H9 (cell line): ENCODE results near the gene SECISBP2. TPM values are rescaled to one million over a fixed set of nuclear protein-coding genes. Genes with fewer than 3 reads are reported as not detected.

Experiments
- DNase-seq: peaks from one replicate; pipeline ENCODE4 v3.0.0-alpha.2; 2017
- H2AFZ ChIP-seq: one replicate; pipeline ENCODE4 v1.6.1; 2013; ENCODE audit warnings: mild to moderate bottlenecking, low read length, control low read depth, moderate library complexity
- H2AK5ac ChIP-seq: 2 replicates; pipeline ENCODE4 v1.6.1; 2013; ENCODE audit warnings: low read length, control low read depth, mixed read lengths; ENCODE audit not compliant: insufficient read length
- H2BK120ac ChIP-seq: one replicate; pipeline ENCODE4 v1.6.1; 2013; ENCODE audit warnings: low read depth, mild to moderate bottlenecking, low read length, control low read depth, inconsistent platforms; ENCODE audit not compliant: poor library complexity, severe bottlenecking
- H2BK12ac ChIP-seq: 2 replicates; pipeline ENCODE4 v1.6.1; 2013; ENCODE audit warnings: low read length, control low read depth, mixed read lengths, low read depth; ENCODE audit not compliant: insufficient read length
- H2BK15ac ChIP-seq: 2 replicates; pipeline ENCODE4 v1.6.1; 2013; ENCODE audit warnings: low read depth, low read length, control low read depth
- H2BK20ac ChIP-seq: one replicate; pipeline ENCODE4 v1.6.1; 2013; ENCODE audit warnings: low read depth, mild to moderate bottlenecking, low read length, control low read depth, inconsistent platforms; ENCODE audit not compliant: poor library complexity, severe bottlenecking
- H2BK5ac ChIP-seq: 2 replicates; pipeline ENCODE4 v1.6.1; 2013; ENCODE audit warnings: low read length, control low read depth, mixed read lengths; ENCODE audit not compliant: insufficient read length
- H3K14ac ChIP-seq: 2 replicates; pipeline ENCODE4 v1.6.1; 2013; ENCODE audit warnings: low read length, control low read depth; ENCODE audit not compliant: insufficient read depth
- H3K18ac ChIP-seq: 2 replicates; pipeline ENCODE4 v1.6.1; 2013; ENCODE audit warnings: low read depth, mild to moderate bottlenecking, mixed read lengths, low read length, control low read depth; ENCODE audit not compliant: insufficient read length
- H3K23ac ChIP-seq: 2 replicates; pipeline ENCODE4 v1.6.1; 2013; ENCODE audit warnings: low read length, control low read depth, mixed read lengths, low read depth; ENCODE audit not compliant: insufficient read length
- H3K23me2 ChIP-seq: 2 replicates; pipeline ENCODE4 v1.6.1; 2013; ENCODE audit warnings: low read depth, mild to moderate bottlenecking, mixed read lengths, low read length, control low read depth; ENCODE audit not compliant: insufficient read length, poor library complexity, severe bottlenecking
- H3K27ac ChIP-seq: 2 replicates; pipeline ENCODE4 v1.5.1; 2013; ENCODE audit warnings: low read length, control low read depth, mixed read lengths, low read depth; ENCODE audit not compliant: insufficient read length
- H3K27me3 ChIP-seq: 2 replicates; pipeline ENCODE4 v1.6.1; 2013; ENCODE audit warnings: low read length, control low read depth, inconsistent platforms; ENCODE audit not compliant: insufficient read depth
- H3K4ac ChIP-seq: 2 replicates; pipeline ENCODE4 v1.6.1; 2013; ENCODE audit warnings: low read depth, mild to moderate bottlenecking, control low read depth, inconsistent platforms, low read length, moderate library complexity
- H3K4me1 ChIP-seq: 2 replicates; pipeline ENCODE4 v1.6.1; 2013; ENCODE audit warnings: low read length, control low read depth, inconsistent platforms; ENCODE audit not compliant: insufficient read depth
- H3K4me2 ChIP-seq: 2 replicates; pipeline ENCODE4 v1.6.1; 2013; ENCODE audit warnings: low read length, control low read depth, mixed read lengths; ENCODE audit not compliant: insufficient read length, insufficient read depth
- H3K56ac ChIP-seq: 2 replicates; pipeline ENCODE4 v1.6.1; 2013; ENCODE audit warnings: low read depth, mild to moderate bottlenecking, mixed read lengths, low read length, control low read depth; ENCODE audit not compliant: insufficient read length
- H3K79me1 ChIP-seq: 2 replicates; pipeline ENCODE4 v1.6.1; 2013; ENCODE audit warnings: low read depth, mild to moderate bottlenecking, moderate library complexity, low read length, control low read depth, inconsistent platforms; ENCODE audit not compliant: insufficient read depth, poor library complexity, severe bottlenecking
- H3K79me2 ChIP-seq: 2 replicates; pipeline ENCODE4 v1.6.1; 2013; ENCODE audit warnings: low read length, control low read depth, inconsistent platforms; ENCODE audit not compliant: insufficient read depth
- H3K9ac ChIP-seq: 2 replicates; pipeline ENCODE4 v1.6.1; 2013; ENCODE audit warnings: low read length, control low read depth, mixed read lengths; ENCODE audit not compliant: insufficient read length; ENCODE audit errors: extremely low read depth
- H3K9me3 ChIP-seq: one replicate; pipeline ENCODE4 v1.6.1; 2013; ENCODE audit warnings: low read depth, low read length, inconsistent platforms; ENCODE audit not compliant: control insufficient read depth
- H3T11ph ChIP-seq: one replicate; pipeline ENCODE4 v1.6.1; 2013; ENCODE audit warnings: mild to moderate bottlenecking, low read length, control low read depth, inconsistent platforms
- H4K20me1 ChIP-seq: one replicate; pipeline ENCODE4 v1.6.1; 2013; ENCODE audit not compliant: control insufficient read depth, insufficient read length, insufficient read depth
- H4K5ac ChIP-seq: 2 replicates; pipeline ENCODE4 v1.6.1; 2013; ENCODE audit warnings: low read depth, mild to moderate bottlenecking, mixed read lengths, low read length, control low read depth; ENCODE audit not compliant: insufficient read length
- H4K8ac ChIP-seq: replicated peaks from 2 replicates; pipeline ENCODE4 v1.6.1; 2013; ENCODE audit warnings: low read length, control low read depth, mixed read lengths, low read depth; ENCODE audit not compliant: insufficient read length
- H4K91ac ChIP-seq: 2 replicates; pipeline ENCODE4 v1.6.1; 2013; ENCODE audit warnings: low read depth, mild to moderate bottlenecking, moderate library complexity, mixed read lengths, low read length, control low read depth; ENCODE audit not compliant: insufficient read length
- H3K27ac Mint-ChIP-seq, 3 experiments: 2 replicates in 2 of 3; 3 replicates in 1 of 3; pipeline ENCODE4 v1.8.0; 2020 to 2021; ENCODE audit warnings: mixed read lengths in 3 of 3, mild to moderate bottlenecking in 1 of 3, moderate library complexity in 1 of 3
- H3K27me3 Mint-ChIP-seq: 2 replicates; pipeline ENCODE4 v1.8.0; 2021; ENCODE audit warnings: low read depth, mild to moderate bottlenecking, moderate library complexity, mixed read lengths
- H3K36me3 Mint-ChIP-seq, 3 experiments: 2 replicates in 2 of 3; 3 replicates in 1 of 3; pipeline ENCODE4 v1.8.0; 2020 to 2021; ENCODE audit warnings: low read depth in 3 of 3, mixed read lengths in 3 of 3; ENCODE audit not compliant: insufficient read depth in 1 of 3
- H3K4me1 Mint-ChIP-seq, 2 experiments: 2 replicates each; pipeline ENCODE4 v1.8.0; 2020; ENCODE audit warnings: mixed read lengths in 2 of 2
- H3K4me3 Mint-ChIP-seq, 2 experiments: 2 replicates in 1 of 2; 3 replicates in 1 of 2; pipeline ENCODE4 v1.8.0; 2020 to 2021; ENCODE audit warnings: mild to moderate bottlenecking in 2 of 2, mixed read lengths in 2 of 2, moderate library complexity in 1 of 2
- H3K9me3 Mint-ChIP-seq, 2 experiments: 2 replicates in 1 of 2; 3 replicates in 1 of 2; pipeline ENCODE4 v1.8.0; 2020; ENCODE audit warnings: mild to moderate bottlenecking in 2 of 2, mixed read lengths in 2 of 2, moderate library complexity in 1 of 2
- CTCF ChIP-seq: fragments of 200-600 bp; sonication (generic); conservative IDR thresholded peaks from 3 replicates; pipeline ENCODE4 v1.8.0; 2021; ENCODE audit warnings: antibody characterized with exemption, mild to moderate bottlenecking
- WGBS: extraction: QIAGEN DNeasy Blood & Tissue Kit; methylation state at CpG from one replicate; pipeline ENCODE4 v1.1.7; 2013; ENCODE audit warnings: missing lambda C conversion rate, low lambda C conversion rate, mixed read lengths; ENCODE audit not compliant: insufficient read length; ENCODE audit errors: extremely low coverage; 5-methylcytosine and 5-hydroxymethylcytosine counted together
- total RNA-seq: library from RNA; stranded (reverse); gene quantifications from 2 replicates; pipeline ENCODE4 v1.2.1, GENCODE V29; 2021

SECISBP2 gene
- total RNA-seq, 1 experiment from 2014 or later: 62.7 TPM

- Histone ChIP-seq H3K9ac (no peak overlapping the region), H3K79me1 (peaks cover 10% of the 10 kb centered on the region), H3K14ac (no peak overlapping the region), H2AFZ (no peak overlapping the region), H4K20me1 (no peaks in the 10 kb centered on the region), H4K8ac (no peak overlapping the region), H4K91ac (no peak overlapping the region), H3K9me3 (no peaks in the 10 kb centered on the region), H3K79me2 (peaks cover 13% of the 10 kb centered on the region; the same call in 1 of the 2 replicates), H3K4me2 (no peak overlapping the region), H3K23ac (no peak overlapping the region), H3T11ph (no peak overlapping the region), H3K56ac (no peak overlapping the region), H2BK120ac (no peak overlapping the region), H3K4ac (no peak overlapping the region), H2BK20ac (no peak overlapping the region), H2BK15ac (no peak overlapping the region), H3K4me1 (no peaks in the 10 kb centered on the region), H3K27me3 (no peaks in the 10 kb centered on the region), H2AK5ac (no peak overlapping the region), H3K18ac (no peak overlapping the region), H3K27ac (no peak overlapping the region), H3K23me2 (no peaks in the 10 kb centered on the region), H4K5ac (no peak overlapping the region), H2BK5ac (no peak overlapping the region), H2BK12ac (no peak overlapping the region)
- no peak overlapping the region for H3K4me3 Mint-ChIP-seq
- TF ChIP-seq CTCF: no peak
- DNase-seq: no peak
- WGBS: no CpG with 5 or more reads among the region's 3 CpGs
- H3K9me3 Mint-ChIP-seq: no peaks in the 10 kb centered on the region
- H3K27ac Mint-ChIP-seq: no peak overlapping the region
- no peaks in the 10 kb centered on the region for H3K4me1 Mint-ChIP-seq
- H3K36me3 Mint-ChIP-seq: peaks cover 19 to 62% (median 49%) of the 10 kb centered on the region in 3 experiments; a peak in 6 of 7 replicates
- H3K27me3 Mint-ChIP-seq: no peaks in the 10 kb centered on the region
Observed at GRCh38 chr9:89325733-89326132, 7.4 kb downstream of the SECISBP2 start.
